ENCODE measurements around the gene C17orf58. TPM values are rescaled to one million over a fixed set of nuclear protein-coding genes. Genes with fewer than 3 reads are reported as not detected.
"Not testable (repeated sequence)": the region's sequence is repeated elsewhere in the genome, so short reads cannot be mapped to it uniquely, and the experiment has no call there.

Gene C17orf58
- total RNA-seq, 1 donor from 2014 or later, result 15.2 TPM

DNA sequence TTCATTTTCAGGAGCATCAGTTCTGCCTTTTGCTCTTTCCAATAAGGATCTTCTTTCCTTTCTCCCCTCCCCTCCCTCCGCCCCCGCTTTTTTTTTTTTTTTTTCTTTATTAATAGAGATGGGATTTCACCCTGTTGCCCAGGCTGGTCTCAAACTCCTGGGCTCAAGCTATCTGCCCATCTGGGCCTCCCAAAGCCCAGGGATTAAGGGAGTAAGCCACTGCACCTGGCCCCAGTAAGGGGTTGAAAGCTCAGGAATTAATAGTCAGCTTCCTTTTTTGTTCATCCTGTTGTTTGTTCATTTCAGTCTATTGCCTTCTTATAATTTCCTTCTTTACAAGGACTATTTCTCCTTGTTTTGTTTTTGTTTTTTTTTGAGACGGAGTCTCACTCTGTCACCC, 7.9 kb upstream of the C17orf58 start:
- no peak for DNase-seq (ENCODE audit: low read depth, low spot score)

DNA sequence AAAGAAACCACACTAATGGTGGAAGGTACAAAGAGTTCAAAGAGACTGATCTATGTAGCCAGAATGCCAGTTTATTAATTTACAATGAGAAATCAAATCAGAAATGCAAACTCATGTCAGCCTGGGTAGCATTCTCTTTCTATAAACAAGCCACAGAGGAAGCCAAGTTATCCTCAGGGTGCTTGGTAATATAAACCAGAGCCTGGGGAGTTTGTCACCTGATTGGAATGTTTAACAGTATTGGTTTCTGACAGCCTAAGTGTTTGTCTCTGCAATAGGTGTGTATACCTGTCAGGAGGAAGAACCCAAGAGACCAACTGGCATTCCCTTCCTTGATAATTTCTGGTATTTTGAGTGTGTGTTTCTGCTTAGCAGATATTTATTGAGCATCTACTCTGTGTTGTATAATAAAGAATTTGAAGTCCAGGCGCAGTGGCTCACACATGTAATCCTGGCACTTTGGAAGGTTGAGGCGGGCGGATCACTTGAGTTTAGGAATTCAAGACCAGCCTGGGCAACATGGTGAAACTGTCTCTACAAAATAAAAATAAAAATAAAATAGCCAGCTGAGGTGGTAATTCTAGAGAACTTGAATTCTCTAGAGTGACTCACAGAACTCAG, 3.1 kb upstream of the C17orf58 start:
- DNase-seq (ENCODE audit: low read depth, low spot score), result no peak

DNA sequence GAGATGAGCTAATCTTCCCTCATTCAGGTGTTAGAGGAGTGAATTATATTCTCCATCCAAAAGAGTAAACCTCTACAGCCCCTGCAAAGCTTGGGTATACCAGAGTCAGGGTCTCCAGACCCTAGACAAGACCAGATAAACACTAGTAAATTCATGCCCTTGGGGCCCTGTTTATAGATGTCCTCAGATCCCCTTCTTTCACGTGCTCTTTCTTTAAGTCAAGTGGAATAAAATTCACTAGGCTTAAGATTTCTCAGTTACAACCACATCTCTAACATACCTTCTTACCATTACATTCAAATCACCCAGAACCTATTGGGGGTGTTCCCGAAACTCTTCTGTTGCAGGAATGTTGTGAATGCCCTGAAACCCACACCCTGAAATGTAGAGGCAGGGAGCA, 2.2 kb upstream of the C17orf58 start:
- no peak for DNase-seq (ENCODE audit: low read depth, low spot score)

DNA sequence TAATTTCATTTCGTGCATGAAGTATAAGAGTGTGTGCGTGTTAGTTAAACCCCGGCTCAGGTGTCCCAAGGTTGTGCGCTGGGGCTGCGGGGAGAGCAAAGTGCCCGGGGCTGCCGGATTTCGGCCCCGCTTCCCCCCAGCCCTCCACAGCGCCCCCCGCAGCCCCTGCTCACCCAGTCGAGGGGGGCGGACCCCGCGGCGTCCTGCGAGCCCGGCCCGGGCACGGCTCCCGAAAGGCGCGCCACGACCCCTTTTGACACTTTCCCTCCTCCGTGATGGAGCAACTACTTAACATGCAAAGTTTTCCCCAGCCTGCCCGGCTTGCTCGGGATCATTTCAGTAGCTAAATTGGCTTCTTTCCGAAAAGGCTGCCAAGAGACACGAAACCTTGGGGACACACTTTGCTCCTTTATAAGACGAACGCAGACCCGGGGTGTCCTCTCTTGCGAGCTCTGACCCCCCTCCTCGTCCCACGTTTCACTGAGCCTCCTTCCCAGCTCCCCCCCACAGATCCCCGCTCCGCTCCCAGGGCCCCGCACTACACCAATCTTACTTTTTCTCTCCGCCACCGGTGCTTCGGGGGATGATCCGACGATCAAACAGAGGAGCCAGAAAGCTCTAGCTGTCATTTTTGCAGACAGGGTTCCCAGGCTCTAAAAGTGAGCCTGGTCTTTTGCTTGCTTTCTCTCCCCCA, 552 bp downstream of the C17orf58 start:
- no peak for DNase-seq (ENCODE audit: low read depth, low spot score)

DNA sequence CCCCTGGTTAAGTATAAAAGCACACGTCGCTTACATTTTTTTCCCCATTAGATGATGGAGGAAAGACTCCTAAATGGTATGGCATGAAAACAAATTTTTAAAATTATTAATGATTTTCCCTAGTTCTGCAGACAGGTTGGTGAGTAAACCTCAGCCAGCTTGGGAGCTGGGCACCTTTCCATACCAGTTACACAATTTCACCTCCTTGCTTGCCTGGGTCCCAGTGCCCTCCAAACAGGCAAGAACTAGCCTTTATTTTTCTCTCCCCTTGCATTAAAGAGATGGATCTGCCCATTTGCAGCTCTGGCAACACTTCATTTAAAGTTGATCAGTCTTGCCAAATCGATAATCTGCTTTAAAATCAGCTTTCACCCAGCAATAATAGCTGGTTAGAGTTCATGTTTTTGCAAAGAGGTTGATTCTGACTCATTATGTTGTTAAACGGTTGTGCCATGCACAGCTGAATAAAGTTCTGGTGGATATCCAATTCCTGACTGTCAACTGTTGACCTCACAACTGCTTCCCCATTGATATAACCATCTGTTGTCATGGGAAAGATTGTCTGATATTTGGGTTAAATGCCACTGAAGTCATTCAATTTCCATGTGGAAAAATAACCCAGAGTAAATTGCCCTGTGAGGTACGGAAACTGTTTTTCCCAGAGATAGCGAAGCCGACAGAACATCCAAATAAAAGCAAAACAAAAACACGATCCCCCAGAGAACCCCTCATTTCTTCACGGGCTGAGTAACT, 1.3 kb downstream of the C17orf58 start:
- peak; percentile 88 for DNase-seq (ENCODE audit: low read depth, low spot score)

DNA sequence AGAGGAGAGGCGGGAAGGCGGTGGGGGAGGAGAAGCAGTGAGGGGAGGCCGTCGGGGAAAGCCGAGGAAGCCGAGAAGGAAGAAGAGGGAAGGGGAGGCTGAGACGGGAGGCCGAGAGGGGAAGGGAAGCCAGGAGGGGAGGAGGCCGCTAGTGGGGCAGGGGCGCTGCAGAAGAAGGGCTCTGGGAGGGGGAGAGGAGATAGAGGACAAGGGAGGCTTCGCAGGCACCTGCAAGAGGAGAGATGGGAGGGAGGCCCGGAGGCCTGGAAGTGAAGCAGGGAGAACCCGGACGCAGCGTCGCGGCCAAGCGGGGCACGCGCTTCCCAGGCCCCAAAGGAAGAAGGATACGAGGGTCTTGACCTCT, 2.3 kb downstream of the C17orf58 start:
- no peak for DNase-seq (ENCODE audit: low read depth, low spot score)

DNA sequence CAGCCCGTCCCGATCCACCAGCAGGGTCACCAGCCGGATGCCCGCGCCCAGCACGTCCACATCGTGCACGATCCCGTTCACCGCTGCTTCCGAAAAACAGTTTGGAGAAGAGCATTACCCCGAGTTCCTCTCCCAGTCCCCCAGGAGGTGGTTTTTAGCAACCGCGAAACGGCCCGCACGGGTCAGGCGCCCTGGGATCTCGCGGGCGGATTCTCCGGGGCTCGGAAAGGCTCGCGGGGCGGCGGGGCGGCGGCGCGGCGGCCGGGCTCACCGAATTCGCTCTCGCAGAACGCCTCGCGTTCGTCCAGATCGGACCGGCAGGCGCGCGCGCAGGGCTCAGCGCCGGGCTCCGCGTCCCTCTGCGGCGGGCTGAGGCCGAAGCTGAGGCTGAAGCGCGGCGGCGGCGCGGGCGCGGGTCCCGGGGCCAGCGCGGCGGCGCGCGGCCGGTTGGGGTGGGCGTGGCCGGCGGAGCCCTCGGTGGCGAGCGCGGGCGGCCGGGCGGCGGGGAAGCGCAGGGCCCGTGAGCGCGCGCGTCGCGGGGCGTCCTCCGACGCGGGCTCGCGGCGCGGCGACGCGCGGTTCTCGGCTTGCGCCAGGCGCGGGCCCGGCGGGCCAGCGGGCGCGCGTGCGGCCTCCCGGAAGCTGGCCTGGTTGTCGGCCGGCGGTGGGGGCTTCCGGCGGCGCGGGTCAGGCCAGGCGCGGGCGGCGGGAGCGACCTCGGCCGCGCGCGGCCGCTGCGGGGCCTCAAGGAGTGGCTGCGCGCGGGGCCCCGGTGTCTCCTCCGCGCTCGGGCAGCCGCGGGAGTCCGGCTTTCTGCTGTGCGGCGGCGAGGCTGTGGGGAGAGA, 2.9 kb downstream of the C17orf58 start:
- DNase-seq (ENCODE audit: low read depth, low spot score), result peak; percentile 52

DNA sequence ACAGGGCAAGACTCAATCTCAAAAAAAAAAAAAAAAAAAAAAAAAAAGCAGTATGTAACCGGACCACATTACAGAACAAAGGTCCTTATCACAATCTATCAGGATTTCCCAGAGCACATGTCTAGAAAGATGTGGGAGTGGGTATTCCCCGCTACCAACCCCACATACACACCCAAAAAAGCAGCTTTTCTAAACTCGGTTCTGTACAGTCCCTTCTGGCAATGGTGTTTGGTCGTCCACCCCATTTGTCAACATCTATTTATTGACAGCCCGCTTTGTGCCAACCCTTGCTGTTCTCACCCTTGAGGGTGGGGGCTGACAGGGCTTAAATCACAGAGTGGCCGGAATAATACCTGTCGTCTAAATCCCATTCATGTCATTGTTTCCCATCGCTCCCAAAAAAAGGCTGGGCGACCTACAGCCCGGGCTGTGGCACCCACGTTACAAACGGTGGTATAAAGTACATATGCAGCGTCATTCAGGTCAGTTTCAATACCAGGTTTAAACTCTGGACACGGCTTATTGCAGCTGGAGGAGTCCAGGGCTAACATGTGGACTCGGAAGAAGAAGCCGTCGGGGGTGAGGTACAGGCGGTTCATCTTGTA, 3.6 kb downstream of the C17orf58 start:
- DNase-seq (ENCODE audit: low read depth, low spot score), result no peak

DNA sequence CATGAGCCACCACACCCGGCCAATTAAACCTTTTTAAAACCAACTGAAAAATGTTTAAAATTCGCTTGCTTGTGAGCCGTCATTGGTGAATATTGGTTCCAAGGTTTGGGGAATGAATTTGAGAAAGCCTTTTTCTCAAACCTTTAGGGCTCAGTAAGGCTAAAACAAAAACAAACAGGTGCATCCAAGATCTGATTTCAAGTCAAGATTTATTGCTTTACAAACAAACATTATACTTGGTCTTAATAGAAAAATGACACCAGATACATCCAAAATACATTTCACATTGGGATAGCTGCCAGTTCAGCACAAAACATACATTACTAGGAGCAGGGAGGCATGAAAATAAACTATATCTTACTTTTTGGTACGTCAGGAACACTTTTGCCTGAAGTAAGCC, 5.4 kb downstream of the C17orf58 start:
- DNase-seq (ENCODE audit: low read depth, low spot score), result no peak

DNA sequence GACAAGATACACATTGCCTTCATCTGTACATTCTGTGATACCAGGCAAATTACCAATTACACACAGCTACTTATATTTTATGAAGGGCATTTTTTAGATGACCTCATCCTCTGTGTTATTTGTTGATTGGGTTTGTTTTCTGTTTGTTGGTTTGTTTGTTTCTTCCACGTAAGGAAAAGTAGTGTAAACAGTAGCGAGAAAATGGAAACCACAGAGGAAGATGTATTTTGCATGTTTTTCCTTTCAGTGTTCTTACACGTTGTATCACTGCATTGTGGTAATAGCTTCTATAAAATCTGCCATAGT, 12.9 kb downstream of the C17orf58 start:
- DNase-seq (ENCODE audit: low read depth, low spot score), result no peak

DNA sequence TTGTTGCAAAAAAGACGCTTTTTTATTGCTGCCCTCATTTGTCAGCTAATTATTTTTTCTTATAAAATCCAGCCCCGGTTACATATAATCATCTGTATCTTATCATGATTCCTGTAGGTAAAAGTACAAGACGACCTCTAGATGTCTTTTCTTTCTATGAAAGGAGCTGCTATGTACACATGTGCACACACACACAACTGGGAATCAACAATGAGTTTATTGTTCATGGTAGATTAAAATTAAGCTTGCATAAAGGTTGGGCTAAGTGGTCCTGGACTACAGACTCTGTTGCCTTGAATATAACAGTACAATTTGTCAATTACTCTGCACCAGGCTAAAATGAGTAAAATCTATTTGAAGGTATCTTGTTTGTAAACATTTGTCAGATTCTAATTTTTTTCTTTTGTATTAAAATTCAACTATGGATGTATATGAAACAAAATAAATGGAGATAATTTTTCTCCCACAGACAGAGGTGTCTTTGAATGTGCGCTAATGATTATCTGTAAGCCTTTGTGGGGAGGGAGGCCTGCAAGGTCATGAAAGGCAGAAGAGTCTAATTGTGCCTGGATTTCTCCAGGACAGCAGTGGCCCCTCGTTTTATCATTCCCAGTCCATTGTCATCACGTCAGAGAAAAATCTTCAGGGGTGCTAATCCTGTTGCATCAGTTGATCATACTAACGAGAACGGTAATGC, 13.4 kb downstream of the C17orf58 start:
- DNase-seq (ENCODE audit: low read depth, low spot score), result no peak

DNA sequence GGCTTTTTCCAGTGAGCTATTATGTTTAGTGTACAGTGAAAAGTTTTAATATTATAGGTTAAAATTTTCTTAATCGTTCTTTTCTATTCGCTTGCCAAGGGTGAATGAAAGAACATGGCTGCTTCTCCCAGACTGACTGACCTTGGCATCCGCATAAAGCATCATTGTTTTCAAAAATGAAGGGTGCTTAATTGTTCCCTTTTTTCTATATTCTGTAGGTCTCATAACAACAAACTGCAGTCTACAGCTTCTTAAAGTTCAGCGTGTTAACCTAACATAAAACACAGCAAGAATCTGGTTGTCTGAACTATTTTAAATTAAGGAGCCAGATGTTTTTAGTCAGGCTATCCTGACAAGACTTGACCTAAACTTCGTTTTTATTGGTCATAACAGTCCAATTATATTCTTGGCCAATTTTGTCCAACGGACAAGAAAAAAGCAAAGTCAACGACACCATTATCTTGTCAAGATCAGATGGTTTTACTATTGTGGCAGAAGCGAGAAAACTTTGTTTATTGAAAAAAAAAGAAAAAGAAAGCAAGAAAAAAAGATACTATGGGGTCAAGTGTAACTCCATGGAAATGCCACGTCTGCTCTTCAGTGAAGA, 14.1 kb downstream of the C17orf58 start:
- DNase-seq (ENCODE audit: low read depth, low spot score), result no peak

DNA sequence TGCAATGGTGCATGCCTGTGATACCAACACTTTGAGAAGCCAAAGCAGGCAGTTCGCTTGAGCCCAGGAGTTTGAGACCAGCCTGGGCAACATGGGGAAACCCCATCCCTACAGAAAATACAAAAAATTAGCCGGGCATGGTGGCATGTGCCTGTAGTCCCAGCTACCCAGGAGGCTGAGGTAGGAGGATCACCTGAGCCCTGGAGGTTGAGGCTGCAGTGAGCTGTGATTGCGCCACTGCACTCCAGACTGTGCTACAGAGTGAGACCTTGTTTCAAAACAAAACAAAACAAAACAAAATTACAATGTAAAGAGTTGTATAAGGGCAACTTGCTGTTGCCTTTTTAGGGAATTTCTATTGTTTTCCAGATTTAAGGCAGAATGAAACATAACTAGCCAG, 15.4 kb downstream of the C17orf58 start:
- not testable (repeated sequence) for DNase-seq (ENCODE audit: low read depth, low spot score)

DNA sequence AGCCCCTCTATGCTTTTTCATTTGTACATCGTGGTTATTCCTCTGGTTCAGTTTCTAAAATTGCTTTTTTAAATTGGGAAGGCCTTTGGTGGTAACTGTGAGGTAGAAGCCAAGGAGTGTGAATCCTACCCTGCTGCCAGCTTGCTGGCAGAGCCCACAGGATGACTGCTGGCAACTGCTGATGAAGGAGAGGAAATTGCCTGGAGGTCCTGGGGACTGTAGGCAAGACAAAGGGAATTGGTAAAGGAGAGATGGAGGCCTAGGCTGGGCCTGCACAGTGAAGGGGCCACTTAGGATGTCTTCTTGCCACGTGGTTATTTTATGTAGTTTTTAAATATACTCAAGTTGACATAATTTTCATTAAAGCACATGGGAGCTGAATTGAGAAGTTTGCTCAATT, 15.8 kb downstream of the C17orf58 start:
- DNase-seq (ENCODE audit: low read depth, low spot score), result no peak

DNA sequence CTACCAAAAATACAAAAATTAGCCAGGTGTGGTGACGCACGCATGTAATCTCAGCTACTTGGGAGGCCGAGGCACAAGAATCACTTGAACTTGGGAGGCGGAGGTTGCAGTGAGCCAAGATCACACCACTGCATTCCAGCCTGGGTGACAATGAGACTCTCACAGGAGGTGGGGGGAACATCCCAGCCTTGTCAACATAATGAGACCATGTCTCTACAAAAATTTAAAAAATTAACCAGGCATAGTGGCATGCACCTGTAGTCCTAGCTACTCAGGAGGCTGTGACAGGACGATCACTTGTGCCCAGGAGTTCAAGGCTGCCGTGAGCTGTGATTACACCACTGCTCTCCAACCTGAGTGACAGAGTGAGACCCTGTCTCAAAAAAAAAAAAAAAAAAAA, 20.0 kb downstream of the C17orf58 start:
- DNase-seq (ENCODE audit: low read depth, low spot score), result not testable (repeated sequence)

DNA sequence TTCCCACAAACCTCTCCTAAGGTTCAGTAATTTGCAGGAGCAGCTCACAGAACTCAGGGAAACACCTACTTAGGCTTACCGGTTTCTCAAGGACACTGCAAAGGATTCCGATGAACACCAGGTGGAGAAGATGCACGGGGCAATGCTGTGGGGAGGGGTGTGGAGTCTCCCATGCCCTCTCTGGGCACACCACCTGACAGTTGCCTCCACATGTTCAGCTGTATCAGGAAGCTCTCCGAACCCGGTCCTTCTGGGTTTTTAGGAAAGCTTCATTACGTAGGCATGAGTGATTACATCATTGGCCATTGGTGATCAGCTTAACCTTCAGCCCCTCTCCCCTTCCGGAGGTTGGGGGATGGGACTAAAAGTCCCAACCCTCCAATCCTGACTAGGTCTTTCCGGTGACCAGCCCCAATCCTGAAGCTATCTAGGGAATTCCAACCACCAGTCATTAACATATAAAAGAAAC, 21.6 kb downstream of the C17orf58 start:
- DNase-seq (ENCODE audit: low read depth, low spot score), result no peak

DNA sequence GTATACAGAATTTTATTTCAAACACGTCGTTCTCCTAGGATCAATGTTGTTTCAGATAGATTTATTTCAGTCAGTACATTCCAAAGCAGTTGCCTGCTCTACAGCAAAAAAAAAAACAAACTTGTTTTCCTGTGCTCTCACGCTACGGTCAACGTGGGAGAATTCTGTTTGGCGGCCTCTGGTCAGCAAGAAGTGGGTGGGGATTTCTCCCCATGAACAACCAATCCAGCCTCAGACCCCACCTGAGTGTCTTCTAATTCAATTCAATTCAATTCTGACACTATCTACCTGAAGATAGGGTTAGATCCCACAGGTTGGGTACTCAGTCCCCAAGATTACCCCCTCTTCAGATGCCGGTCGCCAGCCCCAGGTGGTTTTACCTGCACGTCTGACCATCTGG, 22.1 kb downstream of the C17orf58 start:
- no peak for DNase-seq (ENCODE audit: low read depth, low spot score)

DNA sequence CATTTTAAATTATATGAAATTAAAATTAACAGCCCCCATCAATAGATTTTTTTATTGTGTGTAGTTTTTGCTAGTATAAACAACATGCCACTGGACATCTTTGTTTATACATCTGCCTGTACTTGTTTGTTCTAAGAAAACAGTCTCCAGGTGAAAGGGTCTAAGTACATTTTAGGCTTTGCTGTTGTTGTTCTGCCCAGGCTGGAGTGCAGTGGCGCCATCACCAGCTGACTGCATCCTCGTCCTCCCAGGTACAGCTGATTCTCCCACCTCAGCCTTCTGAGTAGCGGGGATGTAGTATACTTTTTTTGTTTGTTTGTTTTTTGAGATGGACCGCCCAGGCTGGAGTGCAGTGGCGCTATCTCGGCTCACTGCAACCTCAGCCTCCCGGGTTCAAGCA, 25.5 kb downstream of the C17orf58 start:
- DNase-seq (ENCODE audit: low read depth, low spot score), result no peak

DNA sequence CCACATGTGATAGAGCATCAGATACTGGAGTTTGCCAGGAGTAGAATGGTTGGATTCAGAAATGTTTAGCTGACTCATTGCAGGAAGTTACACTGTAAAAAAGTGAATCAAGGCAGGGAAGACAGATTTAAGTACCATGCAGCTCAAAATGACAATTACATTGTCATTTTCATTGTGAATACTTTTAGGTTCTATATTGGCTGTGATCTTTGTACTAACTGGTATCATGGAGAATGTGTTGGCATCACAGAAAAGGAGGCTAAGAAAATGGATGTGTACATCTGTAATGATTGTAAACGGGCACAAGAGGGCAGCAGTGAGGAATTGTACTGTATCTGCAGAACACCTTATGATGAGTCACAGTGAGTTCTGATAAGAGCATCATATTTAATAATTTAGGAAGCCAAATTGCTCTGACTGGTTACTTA, 33.1 kb downstream of the C17orf58 start:
- peak; percentile 29 for DNase-seq (ENCODE audit: low read depth, low spot score)

DNA sequence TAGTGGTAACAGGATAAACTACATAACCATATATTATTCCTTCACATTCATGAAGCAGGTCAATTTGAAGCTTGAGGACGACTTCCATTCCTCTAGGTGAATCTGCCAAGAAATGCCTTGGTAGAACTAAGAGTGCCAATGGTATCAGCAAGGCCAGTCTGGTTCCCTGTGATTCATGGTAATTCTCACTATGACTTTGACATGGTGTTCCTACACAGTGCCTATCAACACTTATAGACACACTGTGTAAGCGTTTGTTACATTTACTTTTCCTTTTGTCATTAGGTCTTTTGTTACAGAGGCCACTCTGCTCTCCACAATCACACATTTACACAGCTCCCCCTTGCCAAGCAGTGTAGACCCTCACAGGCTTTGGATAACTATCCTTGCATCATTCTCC, 34.1 kb downstream of the C17orf58 start:
- DNase-seq (ENCODE audit: low read depth, low spot score), result not testable (repeated sequence)

Data from pulmonary artery endothelial cell (primary cell).